ENCODE data around the gene CDC45.
A peak's percentile ranks its signal among the peaks of the same experiment; 100 is the strongest.
"Not testable (repeated sequence)": the region's sequence is repeated elsewhere in the genome, so short reads cannot be mapped to it uniquely, and the experiment has no call there.

CDC45 gene

DNA sequence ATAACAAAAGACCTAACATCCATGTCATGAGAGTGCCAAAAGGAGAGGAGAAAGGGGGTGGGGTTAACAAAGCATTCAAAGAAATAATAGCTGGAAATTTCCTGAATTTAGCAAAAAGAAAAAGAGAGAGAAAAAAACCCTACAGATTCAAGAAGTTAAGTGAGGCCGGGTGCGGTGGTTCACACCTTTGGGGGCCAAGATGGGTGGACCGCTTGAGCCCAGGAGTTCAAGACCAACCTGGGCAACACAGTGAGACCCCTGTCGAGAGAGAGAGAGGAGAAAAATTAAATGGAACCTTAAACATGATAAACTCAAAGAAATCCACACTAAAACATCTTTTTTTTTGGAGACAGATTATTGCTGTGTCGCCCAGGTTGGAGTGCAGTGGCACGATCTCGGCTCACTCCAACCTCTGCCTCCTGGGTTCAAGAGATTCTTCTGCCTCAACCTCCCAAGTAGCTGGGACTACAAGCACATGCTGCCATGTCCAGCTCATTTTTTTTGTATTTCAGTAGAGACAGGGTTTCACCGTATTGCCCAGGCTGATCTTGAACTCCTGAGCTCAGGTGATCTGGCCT, 53.4 kb downstream of the CDC45 start:
- peak in 4 of 42 donors; percentile 4 to 27 (median 12) for DNase-seq
- intact Hi-C loops (cut with DNase I) = no loop called here

DNA sequence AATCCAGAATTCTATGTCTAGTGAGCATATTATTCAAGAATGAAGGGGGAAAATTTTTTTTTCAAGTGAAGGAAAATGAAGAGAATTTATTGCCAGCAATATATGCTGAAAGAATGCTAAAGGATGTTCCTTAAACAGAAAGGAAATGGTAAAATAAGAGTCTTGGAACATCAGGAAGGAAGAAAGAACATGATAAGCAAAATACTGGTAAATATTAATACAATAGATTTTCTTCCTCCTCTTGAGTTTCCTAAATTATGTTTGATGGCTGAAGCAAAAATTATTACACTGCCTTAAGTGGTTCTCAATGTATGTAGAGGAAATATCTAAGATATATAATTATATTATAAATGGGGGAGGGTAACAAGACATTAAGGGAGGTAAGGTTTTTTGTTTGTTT, 54.1 kb downstream of the CDC45 start:
- DNase-seq = no peak
- intact Hi-C loops (cut with DNase I) = no loop called here

- DNase-seq = no peak
- intact Hi-C loops (cut with DNase I) = no loop called here
These were observed 55.3 kb downstream of the CDC45 start for GRCh38 chr22:19535001-19535400.

DNA sequence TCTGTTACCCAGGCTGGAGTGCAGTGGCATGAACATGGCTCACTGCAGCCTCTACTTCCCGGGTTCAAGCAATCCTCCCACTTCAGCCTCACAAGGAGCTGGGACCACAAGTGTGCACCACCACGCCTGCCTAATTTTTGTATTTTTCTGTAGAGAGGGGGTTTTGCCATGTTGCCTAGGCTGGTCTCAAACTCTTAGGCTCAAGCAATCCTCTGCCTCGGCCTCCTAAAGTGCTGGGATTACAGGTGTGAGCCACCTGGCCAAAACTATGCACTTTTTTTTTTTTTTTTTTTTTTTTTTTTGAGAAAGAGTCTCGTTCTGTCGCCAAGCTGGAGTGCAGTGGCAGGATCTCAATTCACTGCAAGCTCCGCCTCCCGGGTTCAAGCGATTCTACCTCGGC, 56.8 kb downstream of the CDC45 start:
- intact Hi-C loops (cut with DNase I) = no loop called here

DNA sequence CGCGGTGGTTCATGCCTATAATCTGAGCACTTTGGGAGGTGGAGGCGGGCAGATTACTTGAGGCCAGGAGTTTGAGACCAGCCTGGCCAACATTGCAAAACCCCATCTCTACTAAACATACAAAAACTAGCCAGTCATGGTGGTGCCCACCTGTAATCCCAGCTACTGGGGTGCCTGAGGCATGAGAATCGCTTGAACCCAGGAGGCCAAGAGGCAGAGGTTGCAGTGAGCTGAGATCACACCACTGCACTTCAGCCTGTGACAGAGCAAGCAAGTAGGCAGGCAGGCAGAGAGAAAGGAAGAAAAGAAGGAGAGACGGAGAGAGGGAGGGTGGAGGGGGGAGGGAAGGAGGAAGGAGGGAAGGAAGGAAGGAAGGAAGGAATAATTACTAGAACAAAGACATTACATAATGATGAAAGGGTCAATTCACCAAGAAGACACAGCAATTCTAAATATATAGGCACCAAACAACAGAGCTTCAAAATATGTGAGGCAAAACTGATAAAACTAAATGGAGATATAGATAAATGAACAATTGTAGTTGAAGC, 58.3 kb downstream of the CDC45 start:
- peak in 1 of 42 donors; percentile 16 for DNase-seq
- intact Hi-C loops (cut with DNase I) = no loop called here

More for the DNA sequence above, 56.8 kb downstream of the CDC45 start:
- peak in 4 of 42 donors; percentile 5 to 39 (median 11) for DNase-seq

DNA sequence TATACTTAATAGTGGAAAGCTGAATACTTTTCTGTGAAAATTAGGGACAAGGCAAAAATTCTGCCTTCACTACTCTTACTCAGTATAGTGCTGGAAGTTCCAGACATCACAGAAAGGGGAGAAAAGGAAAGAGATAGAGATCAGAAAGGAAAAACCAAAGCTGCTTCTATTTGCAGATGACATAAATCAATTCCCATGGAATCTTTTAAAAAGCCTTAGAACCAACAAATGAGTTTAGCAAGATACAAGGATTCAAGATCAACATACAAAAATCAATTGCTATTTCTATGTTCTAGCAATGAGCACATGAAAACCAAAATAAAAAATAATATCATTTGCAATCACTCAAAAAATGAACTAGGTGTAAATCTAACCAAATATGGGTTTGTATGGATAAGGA, 60.7 kb downstream of the CDC45 start:
- intact Hi-C loops (cut with DNase I) = no loop called here
- DNase-seq = no peak

GRCh38 chr22:19543970-19544708, 64.4 kb downstream of the CDC45 start:
- intact Hi-C loops (cut with DNase I) = no loop called here
- no peak for DNase-seq

- DNase-seq = no peak
- intact Hi-C loops (cut with DNase I) = no loop called here
These were observed 66.2 kb downstream of the CDC45 start for GRCh38 chr22:19545935-19546207.

GRCh38 chr22:19546680-19547079, 67.0 kb downstream of the CDC45 start:
- intact Hi-C loops (cut with DNase I) = no loop called here
- DNase-seq = peak in 2 of 42 donors; percentile 8 to 13

- DNase-seq = peak in 2 of 42 donors; percentile 6 to 11
- intact Hi-C loops (cut with DNase I) = no loop called here
These were observed 67.9 kb downstream of the CDC45 start for GRCh38 chr22:19547620-19548019.

- intact Hi-C loops (cut with DNase I); DNase-seq: not testable (repeated sequence)
These were observed 68.7 kb downstream of the CDC45 start for GRCh38 chr22:19548427-19548826.

DNA sequence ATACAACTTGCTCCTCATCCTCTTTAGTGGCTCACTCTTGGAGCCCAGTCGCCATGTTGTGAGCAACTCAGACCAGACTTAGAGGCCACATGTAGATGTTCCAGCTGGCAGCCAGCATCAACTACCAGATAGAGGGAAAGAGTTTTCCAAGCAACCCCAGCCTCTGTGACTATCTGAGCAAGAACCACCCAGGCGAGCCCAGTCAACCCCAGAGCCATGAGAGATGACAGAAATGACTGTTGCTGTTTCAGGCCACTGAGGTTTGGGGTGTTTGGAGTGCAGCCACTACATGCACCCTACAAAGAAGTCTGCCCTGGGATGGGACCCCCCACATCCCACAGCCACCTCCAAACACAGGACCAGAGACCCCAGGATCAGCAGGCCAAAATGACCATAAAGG, 69.2 kb downstream of the CDC45 start:
- no peak for DNase-seq
- intact Hi-C loops (cut with DNase I) = no loop called here

- DNase-seq = peak in 1 of 42 donors; percentile 10
- intact Hi-C loops (cut with DNase I) = no loop called here
These were observed 69.7 kb downstream of the CDC45 start for GRCh38 chr22:19549428-19549827.

GRCh38 chr22:19550382-19550781, 70.7 kb downstream of the CDC45 start:
- DNase-seq = peak in 2 of 42 donors; percentile 5
- intact Hi-C loops (cut with DNase I) = no loop called here

DNA sequence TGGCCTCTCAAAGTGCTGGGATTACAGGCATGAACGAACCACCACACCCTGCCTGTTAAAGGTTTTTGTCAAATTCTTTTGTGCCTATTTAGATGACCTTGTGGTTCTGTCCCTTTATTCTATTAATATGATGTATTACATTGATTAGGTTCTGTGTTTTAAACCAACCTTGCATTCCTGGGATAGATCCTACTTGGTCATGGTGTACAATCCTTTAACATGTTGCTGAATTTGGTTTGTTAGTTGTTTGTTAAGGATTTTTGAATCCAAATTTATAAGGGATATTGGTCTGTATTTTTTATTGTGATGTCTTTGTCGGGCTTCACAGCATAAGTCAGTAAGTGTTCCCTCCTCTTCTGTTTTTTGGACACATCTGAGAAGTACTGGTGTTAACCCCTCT, 73.5 kb downstream of the CDC45 start:
- intact Hi-C loops (cut with DNase I) = no loop called here
- DNase-seq = peak in 1 of 42 donors; percentile 1

DNA sequence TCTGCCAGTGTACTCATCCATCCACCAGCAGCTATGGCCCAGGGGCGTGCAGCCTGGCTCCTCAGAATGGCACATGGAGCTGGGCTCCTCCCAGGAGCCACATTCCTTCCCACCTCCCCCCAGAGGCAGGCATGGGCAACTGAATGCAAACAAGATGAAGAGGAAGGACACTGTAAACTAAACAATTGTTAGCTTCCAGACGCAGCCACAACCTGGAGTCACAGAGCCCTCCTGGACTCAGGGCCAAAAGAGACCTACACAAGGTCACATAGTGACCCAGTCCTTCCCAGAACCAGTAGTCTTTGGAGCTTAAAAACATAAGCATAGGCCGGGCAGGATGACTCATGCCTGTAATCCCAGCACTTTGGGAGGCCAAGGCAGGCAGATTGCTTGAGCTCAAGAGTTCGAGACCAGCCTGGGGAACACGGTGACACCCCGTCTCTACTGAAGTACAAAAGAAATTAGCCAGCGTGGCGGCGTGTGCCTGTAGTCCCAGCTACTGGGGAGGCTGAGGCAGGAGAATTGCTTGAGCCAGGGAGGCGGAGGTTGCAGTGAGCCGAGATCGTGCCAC, 75.2 kb downstream of the CDC45 start:
- intact Hi-C loops (cut with DNase I) = no loop called here
- peak in 2 of 42 donors; percentile 3 to 23 for DNase-seq

DNA sequence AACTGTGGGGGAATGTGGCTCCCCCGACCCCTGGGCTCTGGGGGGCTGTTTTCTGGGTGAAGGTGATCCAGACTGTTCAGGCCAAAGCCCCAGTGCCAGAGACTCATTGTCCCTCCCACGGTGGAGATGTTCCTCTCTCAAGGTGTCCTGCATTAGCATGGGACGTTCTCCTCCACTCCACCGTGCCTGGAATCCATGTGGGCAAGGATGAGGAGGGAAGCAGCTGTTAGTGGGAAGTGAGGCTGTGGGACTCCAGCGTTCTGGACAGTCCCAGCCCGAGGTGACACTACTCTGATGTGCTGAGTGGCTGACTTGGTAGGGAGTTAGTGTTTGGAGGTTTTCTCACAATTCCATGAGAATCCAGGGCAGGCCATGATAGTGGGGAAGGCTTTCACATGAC, 75.9 kb downstream of the CDC45 start:
- intact Hi-C loops (cut with DNase I) = no loop called here
- peak in 3 of 42 donors; percentile 15 to 28 (median 21) for DNase-seq

DNA sequence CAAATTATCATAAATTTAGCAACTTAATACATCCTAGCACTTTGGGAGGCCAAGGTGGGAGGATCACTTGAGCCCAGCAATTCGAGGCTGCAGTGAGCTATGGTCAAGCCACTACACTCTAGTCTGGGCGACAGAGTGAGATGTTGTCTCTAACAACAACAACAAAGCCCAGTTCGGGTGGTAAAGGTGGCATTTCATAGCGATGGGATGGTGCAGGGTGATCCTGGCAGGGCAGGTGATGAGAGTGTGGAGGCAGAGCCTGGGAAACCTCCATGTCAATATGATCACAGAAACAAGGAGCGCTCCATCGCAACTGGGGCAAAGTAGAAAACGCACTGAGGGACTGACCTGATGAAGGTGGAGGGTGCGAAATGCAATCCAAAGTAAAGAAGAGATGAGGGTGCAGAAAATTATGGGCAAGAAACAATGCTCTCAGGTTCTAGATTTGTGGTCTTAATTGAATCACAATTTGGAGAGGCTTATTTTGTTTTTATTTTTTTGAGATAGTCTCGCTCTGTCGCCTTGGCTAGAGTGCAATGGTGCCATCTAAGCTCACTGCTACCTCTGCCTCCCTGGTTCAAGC, 77.3 kb downstream of the CDC45 start:
- intact Hi-C loops (cut with DNase I) = no loop called here
- DNase-seq = peak in 3 of 42 donors; percentile 9 to 20 (median 10)

DNA sequence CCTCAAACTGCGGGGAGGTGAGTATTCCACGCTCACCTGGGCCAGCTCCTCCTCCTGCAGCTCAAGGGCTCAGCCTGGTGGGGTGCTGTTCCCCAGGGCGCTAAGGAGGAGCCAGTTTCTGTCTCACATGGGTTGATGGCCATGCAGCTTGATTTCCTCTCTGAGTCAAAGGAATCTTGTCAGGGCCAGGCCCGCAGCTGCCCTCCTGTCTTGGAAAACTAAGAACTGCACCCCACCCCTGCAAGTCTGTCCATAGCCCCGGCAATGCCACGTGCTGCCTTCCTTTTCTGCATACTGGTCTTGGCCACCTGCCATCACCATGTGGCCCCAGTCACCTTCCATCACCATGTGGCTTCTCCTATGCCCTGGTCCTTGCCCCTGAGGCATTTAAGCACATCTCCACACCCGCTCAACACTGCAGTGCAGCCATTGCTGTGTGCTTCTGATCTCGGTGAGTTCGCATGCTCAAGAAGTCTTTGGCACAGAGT, 79.6 kb downstream of the CDC45 start:
- intact Hi-C loops (cut with DNase I) = no loop called here
- DNase-seq = peak in 2 of 42 donors; percentile 18 to 36

DNA sequence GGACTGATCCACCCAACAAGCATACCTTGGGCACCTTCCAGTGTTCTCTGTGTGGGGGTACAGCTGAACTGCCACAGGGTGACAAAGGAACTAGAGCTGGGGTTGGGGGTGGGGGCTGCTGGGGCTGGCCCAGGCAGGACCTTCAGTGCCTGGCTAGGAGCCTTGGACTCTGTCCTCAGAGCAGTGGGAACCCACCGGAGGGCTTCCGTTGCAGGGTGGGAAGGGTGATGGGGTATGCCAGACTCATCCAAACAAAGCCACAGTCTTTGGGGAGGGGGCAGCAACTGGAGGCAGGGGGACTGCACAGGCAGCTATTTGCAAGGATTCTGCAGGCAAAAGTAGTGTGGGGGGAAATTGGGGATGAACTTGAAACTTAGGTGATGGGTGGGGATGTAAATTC, 80.2 kb downstream of the CDC45 start:
- intact Hi-C loops (cut with DNase I) = no loop called here
- peak in 1 of 42 donors; percentile 26 for DNase-seq

All from head of caudate nucleus (tissue), 42 donors.